Natural killer cell (primary cell): ENCODE measurements around the gene LASP1. TPM values are rescaled to one million over a fixed set of nuclear protein-coding genes. Genes with fewer than 3 reads are reported as not detected.

ENCODE experiments used
- ATAC-seq, 3 donors: fragments of 150-1000 bp in 2 of 3; fragments of 200-7000 bp in 1 of 3; cut with Tn5 transposase; 1 replicate in 1 of 3; 2 replicates in 2 of 3; pipeline ENCODE4 v1.10.0; 2021; ENCODE audit warnings: mild to moderate bottlenecking in 2 of 3, moderate library complexity in 2 of 3
- DNase-seq, 2 donors: peaks; one replicate each; pipeline versions ENCODE4 v3.0.0 to v3.0.0-alpha.2; 2013 to 2021; ENCODE audit warnings: mixed read lengths in 1 of 2
- H3K27ac ChIP-seq: one replicate; pipeline ENCODE4 v1.5.1; 2013; ENCODE audit warnings: mild to moderate bottlenecking, low read length
- H3K27me3 ChIP-seq: one replicate; pipeline ENCODE4 v1.6.1; 2013; ENCODE audit warnings: low read length; ENCODE audit not compliant: control insufficient read depth, insufficient read depth
- H3K36me3 ChIP-seq: one replicate; pipeline ENCODE4 v1.6.1; 2013; ENCODE audit warnings: low read length; ENCODE audit not compliant: control insufficient read depth, insufficient read depth
- H3K4me1 ChIP-seq: one replicate; pipeline ENCODE4 v1.6.1; 2013; ENCODE audit warnings: low read length; ENCODE audit not compliant: control insufficient read depth, insufficient read depth
- H3K4me3 ChIP-seq: one replicate; pipeline ENCODE4 v1.5.1; 2013; ENCODE audit warnings: low read length
- H3K9me3 ChIP-seq: one replicate; pipeline ENCODE4 v1.6.1; 2013; ENCODE audit warnings: low read length; ENCODE audit not compliant: control insufficient read depth, insufficient read depth
- H3K27ac Mint-ChIP-seq, 2 donors: one replicate each; pipeline ENCODE4 v1.8.0; 2022; ENCODE audit warnings: mild to moderate bottlenecking in 2 of 2, mixed read lengths in 2 of 2, moderate library complexity in 1 of 2
- H3K27me3 Mint-ChIP-seq, 2 donors: one replicate each; pipeline ENCODE4 v1.8.0; 2022; ENCODE audit warnings: low read depth in 2 of 2, mixed read lengths in 2 of 2
- H3K36me3 Mint-ChIP-seq: one replicate; pipeline ENCODE4 v1.8.0; 2022; ENCODE audit warnings: mixed read lengths
- H3K4me1 Mint-ChIP-seq, 2 donors: one replicate each; pipeline ENCODE4 v1.8.0; 2022; ENCODE audit warnings: mixed read lengths in 2 of 2
- H3K4me3 Mint-ChIP-seq: one replicate; pipeline ENCODE4 v1.8.0; 2022; ENCODE audit warnings: mild to moderate bottlenecking, moderate library complexity, mixed read lengths
- H3K9me3 Mint-ChIP-seq, 2 donors: one replicate each; pipeline ENCODE4 v1.8.0; 2022; ENCODE audit warnings: mixed read lengths in 2 of 2
- CTCF ChIP-seq: fragments of 200-600 bp; IDR thresholded peaks from one replicate; pipeline ENCODE4 v1.8.0; 2022; ENCODE audit warnings: antibody characterized with exemption
- WGBS: methylation state at CpG from one replicate; pipeline ENCODE4 v1.1.7; 2013; ENCODE audit warnings: missing lambda C conversion rate; ENCODE audit not compliant: insufficient coverage; 5-methylcytosine and 5-hydroxymethylcytosine counted together
- intact Hi-C: fragments of 100-400 bp; cut with micrococcal nuclease; formaldehyde crosslinking; loops from one replicate; pipeline ENCODE4 v1.14.2; 2022
- total RNA-seq, 4 donors: library from RNA; stranded (reverse); fragments of 120-200 nt in 1 of 4; gene quantifications; one replicate each; pipeline versions ENCODE4 v1.2.3 to v1.2.4, GENCODE V29; 2013 to 2022

The LASP1 gene
- total RNA-seq, 3 donors from 2014 or later (not counting 1 experiment from before 2014, with no cell fraction given), result 293 to 363 (median 340) TPM

GRCh38 chr17:38915639-38915995 lies 45.8 kb downstream of the LASP1 start:
- Mint-ChIP-seq H3K36me3 (no peaks in the 10 kb centered on the region), H3K9me3 (no peaks in the 10 kb centered on the region), H3K27me3 (no peaks in the 10 kb centered on the region), H3K4me1 (peaks cover 42 to 76% of the 10 kb centered on the region in 2 donors), H3K27ac (peak overlapping the region; percentile 64 to 81), H3K4me3 (peak overlapping the region; percentile 35)
- DNase-seq (peak; percentile 2 to 11), ATAC-seq (no peak)
- no peak for TF ChIP-seq CTCF
- WGBS, result 97% methylated on average over 7 of the region's 7 CpGs
- Histone ChIP-seq H3K27ac (no peak overlapping the region), H3K36me3 (peaks cover 70% of the 10 kb centered on the region), H3K4me1 (peaks cover 48% of the 10 kb centered on the region), H3K4me3 (no peak overlapping the region), H3K9me3 (no peaks in the 10 kb centered on the region), H3K27me3 (no peaks in the 10 kb centered on the region)
- intact Hi-C loops, result no loop called here

GRCh38 chr17:38916771-38917170 lies 46.9 kb downstream of the LASP1 start:
- H3K27me3 Mint-ChIP-seq, result no peaks in the 10 kb centered on the region
- intact Hi-C loops, result no loop called here
- Histone ChIP-seq H3K27me3 (no peaks in the 10 kb centered on the region), H3K36me3 (peaks cover 74% of the 10 kb centered on the region), H3K9me3 (no peaks in the 10 kb centered on the region), H3K4me3 (no peak overlapping the region), H3K4me1 (peaks cover 42% of the 10 kb centered on the region), H3K27ac (no peak overlapping the region)
- H3K4me3 Mint-ChIP-seq, result peak overlapping the region; percentile 38
- no peaks in the 10 kb centered on the region for H3K9me3 Mint-ChIP-seq
- no peaks in the 10 kb centered on the region for H3K36me3 Mint-ChIP-seq
- peak overlapping the region; percentile 76 to 77 for H3K27ac Mint-ChIP-seq
- no peak for TF ChIP-seq CTCF
- peak in 1 of 2 donors; percentile 11 for DNase-seq
- no peak for ATAC-seq
- peaks cover 42 to 75% of the 10 kb centered on the region in 2 donors for H3K4me1 Mint-ChIP-seq
- 93% methylated on average over 8 of the region's 8 CpGs for WGBS

DNA sequence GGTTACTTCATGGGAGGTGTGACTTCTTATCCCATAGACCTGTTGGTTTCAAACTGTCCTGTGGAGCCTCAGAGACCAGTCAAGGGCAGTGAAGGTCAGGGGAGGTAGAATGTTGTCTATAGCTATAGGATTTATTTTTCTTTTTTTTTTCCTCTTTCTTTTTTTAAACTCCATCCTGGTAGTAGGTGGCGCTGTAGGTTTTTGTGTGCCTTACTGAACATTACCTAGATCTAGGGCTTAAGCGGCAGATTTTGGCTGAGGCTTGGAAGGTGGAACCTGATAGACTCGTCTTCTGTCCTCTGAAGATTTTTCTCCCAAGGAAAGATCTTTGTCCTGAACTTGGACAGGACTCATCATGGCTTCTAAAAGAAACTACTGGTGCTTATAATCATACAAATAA lies 47.4 kb downstream of the LASP1 start:
- no peak for DNase-seq
- Histone ChIP-seq H3K36me3 (peaks cover 72% of the 10 kb centered on the region), H3K4me1 (peaks cover 38% of the 10 kb centered on the region), H3K4me3 (no peak overlapping the region), H3K9me3 (no peaks in the 10 kb centered on the region), H3K27me3 (no peaks in the 10 kb centered on the region), H3K27ac (no peak overlapping the region)
- TF ChIP-seq CTCF, result no peak
- peaks cover 42 to 74% of the 10 kb centered on the region in 2 donors for H3K4me1 Mint-ChIP-seq
- ATAC-seq, result no peak
- intact Hi-C loops, result no loop called here
- H3K9me3 Mint-ChIP-seq, result no peaks in the 10 kb centered on the region
- peak overlapping the region; percentile 38 for H3K4me3 Mint-ChIP-seq
- no peaks in the 10 kb centered on the region for H3K27me3 Mint-ChIP-seq
- 91% methylated on average over 3 of the region's 3 CpGs for WGBS
- H3K27ac Mint-ChIP-seq, result peak overlapping the region; percentile 76 to 77
- H3K36me3 Mint-ChIP-seq, result no peaks in the 10 kb centered on the region
